RWPE2 (cell line): ENCODE results near the gene ELAC1.

ENCODE experiments used
- ATAC-seq: fragments of 200-7000 bp; cut with Tn5 transposase; 3 replicates; pipeline ENCODE4 v1.9.1; 2021; ENCODE audit warnings: low read depth
- DNase-seq: peaks from one replicate; pipeline ENCODE4 v3.0.0-alpha.2; 2020; ENCODE audit warnings: low spot score
- H3K27ac ChIP-seq: fragments of 450-650 bp; 2 replicates; pipeline ENCODE4 v1.5.1; 2017; ENCODE audit warnings: mild to moderate bottlenecking; ENCODE audit not compliant: poor library complexity, severe bottlenecking
- H3K27me3 ChIP-seq: fragments of 250-450 bp; sonication (Bioruptor Pico); 2 replicates; pipeline ENCODE4 v1.5.1; 2021; ENCODE audit warnings: mild to moderate bottlenecking, moderate library complexity; ENCODE audit not compliant: insufficient read depth, poor library complexity, severe bottlenecking
- H3K36me3 ChIP-seq: fragments of 250-450 bp; sonication (Bioruptor Pico); 2 replicates; pipeline ENCODE4 v1.5.1; 2020; ENCODE audit warnings: low read depth, mild to moderate bottlenecking, moderate library complexity
- H3K4me1 ChIP-seq: fragments of 250-450 bp; sonication (Bioruptor Pico); 2 replicates; pipeline ENCODE4 v1.5.1; 2021; ENCODE audit warnings: mild to moderate bottlenecking, moderate library complexity; ENCODE audit not compliant: insufficient read depth, poor library complexity, severe bottlenecking
- H3K4me3 ChIP-seq: fragments of 250-450 bp; sonication (Bioruptor Pico); 2 replicates; pipeline ENCODE4 v1.5.1; 2021; ENCODE audit warnings: mild to moderate bottlenecking, moderate library complexity; ENCODE audit not compliant: severe bottlenecking
- H3K9me3 ChIP-seq: fragments of 250-450 bp; sonication (Bioruptor Pico); 2 replicates; pipeline ENCODE4 v1.5.1; 2021; ENCODE audit warnings: mild to moderate bottlenecking, moderate library complexity; ENCODE audit not compliant: severe bottlenecking
- TF ChIP-seq, protein P1 (sequence below): fragments of 450-650 bp; IDR thresholded peaks from one replicate; pipeline ENCODE4 v1.5.1; 2017; ENCODE audit warnings: mild to moderate bottlenecking, moderate library complexity; ENCODE audit not compliant: poor library complexity, severe bottlenecking

Gene ELAC1

DNA sequence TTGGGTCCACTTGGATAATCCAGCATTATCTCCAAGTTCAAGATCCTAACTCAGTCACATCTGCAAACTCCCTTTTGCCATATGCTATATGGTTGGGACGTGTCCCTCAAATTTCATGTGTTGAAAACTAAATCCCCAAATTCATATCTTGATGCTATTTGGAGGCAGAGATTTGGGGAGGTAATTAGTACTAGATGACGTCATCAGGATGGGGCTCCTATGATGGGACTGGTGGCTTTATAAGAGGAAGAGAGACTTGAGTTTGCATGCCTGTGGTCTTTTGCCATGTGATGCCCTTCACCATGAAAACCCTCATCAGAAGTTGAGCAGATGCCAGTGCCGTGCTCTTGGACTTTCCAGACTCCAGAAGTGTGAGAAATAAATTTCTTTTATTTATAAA, 45.4 kb downstream of the ELAC1 start:
- no peaks in the 10 kb centered on the region for H3K36me3 ChIP-seq
- no peaks in the 10 kb centered on the region for H3K4me1 ChIP-seq
- no peaks in the 10 kb centered on the region for H3K9me3 ChIP-seq
- TF ChIP-seq, protein P1, sequence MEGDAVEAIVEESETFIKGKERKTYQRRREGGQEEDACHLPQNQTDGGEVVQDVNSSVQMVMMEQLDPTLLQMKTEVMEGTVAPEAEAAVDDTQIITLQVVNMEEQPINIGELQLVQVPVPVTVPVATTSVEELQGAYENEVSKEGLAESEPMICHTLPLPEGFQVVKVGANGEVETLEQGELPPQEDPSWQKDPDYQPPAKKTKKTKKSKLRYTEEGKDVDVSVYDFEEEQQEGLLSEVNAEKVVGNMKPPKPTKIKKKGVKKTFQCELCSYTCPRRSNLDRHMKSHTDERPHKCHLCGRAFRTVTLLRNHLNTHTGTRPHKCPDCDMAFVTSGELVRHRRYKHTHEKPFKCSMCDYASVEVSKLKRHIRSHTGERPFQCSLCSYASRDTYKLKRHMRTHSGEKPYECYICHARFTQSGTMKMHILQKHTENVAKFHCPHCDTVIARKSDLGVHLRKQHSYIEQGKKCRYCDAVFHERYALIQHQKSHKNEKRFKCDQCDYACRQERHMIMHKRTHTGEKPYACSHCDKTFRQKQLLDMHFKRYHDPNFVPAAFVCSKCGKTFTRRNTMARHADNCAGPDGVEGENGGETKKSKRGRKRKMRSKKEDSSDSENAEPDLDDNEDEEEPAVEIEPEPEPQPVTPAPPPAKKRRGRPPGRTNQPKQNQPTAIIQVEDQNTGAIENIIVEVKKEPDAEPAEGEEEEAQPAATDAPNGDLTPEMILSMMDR = no peak
- no peak overlapping the region for H3K27ac ChIP-seq
- no peak for ATAC-seq
- H3K4me3 ChIP-seq = no peak overlapping the region
- no peaks in the 10 kb centered on the region for H3K27me3 ChIP-seq
- DNase-seq = no peak

DNA sequence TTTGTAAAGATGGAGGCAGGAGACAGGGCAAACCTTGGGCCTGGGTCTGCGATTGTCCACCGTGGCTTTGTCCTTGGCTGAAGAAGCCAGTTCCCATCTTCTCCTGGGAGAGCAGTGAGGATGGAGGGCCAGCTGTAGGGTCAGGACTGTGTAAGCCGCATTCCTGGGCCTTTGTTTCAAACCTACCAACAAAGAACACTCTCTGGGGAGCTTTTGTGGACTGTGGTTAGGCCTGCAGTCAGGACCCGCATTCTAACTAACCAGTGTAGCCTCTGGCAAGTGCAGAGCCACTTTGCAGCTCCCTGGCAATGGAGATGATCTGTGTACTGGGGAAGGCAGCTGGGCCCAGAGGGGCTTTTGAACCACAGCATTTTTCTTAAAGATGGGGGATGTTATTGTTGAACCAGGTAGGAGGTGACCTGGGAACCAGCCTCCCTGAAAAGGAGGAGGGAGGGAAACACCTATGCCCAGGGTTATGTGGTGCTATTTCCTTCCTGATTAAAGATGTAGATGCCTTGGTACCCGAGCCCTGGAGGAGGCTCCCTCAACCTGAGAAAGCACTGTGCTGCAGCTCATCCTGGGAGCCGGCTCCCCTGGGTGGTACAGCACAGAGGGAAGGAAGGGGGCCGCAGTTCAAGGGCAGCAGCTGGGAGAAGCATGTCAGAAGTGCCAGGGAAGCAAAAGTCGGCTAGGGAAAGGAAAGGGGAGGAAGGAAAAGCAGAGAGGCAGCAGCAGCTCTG, 49.5 kb downstream of the ELAC1 start:
- DNase-seq (no peak), ATAC-seq (no peak)
- H3K27ac ChIP-seq = no peak overlapping the region
- H3K4me1 ChIP-seq = no peaks in the 10 kb centered on the region
- no peak overlapping the region for H3K4me3 ChIP-seq
- no peaks in the 10 kb centered on the region for H3K27me3 ChIP-seq
- TF ChIP-seq, protein P1 = no peak
- no peaks in the 10 kb centered on the region for H3K9me3 ChIP-seq
- no peaks in the 10 kb centered on the region for H3K36me3 ChIP-seq

DNA sequence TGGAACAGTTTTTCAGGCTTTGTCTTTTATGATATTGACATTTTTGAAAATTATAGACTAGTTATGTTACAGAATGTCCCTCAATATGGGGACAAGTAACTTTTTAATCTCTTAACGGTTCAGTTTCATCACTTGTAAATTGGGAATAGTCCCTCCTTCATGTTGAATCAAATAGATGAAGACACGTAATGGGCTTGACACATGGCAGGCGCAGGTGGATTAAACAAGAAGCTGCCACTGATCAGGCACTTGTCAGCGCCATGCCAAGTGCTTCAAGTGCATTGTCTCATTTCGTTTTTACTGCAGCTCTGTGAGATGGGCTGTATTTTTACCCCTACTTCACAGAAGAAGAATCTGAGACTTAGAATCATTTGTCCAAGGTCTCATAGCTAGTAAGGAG, 52.7 kb downstream of the ELAC1 start:
- TF ChIP-seq, protein P1 = no peak

DNA sequence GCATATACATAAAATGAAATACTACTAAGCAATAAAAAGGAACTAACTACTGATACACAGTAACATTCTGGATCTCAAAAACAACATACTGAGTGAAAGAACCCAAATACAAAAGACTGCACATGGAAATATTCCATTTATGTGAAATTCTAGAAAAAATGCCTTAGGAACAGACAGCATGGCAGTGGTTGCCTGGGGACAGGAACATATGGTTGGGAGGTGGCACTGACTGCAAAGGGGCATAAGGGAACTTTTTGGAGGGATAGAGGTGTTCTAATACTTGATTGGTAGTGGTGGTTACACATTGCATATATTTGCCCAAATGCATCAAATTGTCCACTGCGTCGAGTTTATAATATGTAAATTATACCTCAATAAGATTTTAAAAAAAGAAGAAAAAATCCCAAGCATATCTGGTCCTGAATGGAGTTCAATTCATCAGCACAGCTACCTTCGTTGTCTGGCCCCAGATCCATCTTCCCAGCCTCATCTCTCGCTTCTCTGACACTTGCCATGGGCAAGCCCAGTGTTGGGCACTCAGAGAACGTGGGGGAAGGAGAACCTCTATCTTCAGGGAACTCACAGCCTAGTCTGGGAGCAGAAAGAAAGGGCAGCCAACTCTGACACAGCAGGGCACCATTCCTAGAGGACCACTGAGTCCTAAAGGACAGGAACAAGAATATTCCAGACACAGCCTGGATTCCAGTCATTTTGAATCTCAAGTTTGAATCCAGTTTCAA, 53.6 kb downstream of the ELAC1 start:
- Histone ChIP-seq H3K36me3 (no peaks in the 10 kb centered on the region; the same call in 1 of the 2 replicates), H3K27me3 (no peaks in the 10 kb centered on the region), H3K4me3 (no peak overlapping the region), H3K27ac (no peak overlapping the region), H3K4me1 (no peaks in the 10 kb centered on the region), H3K9me3 (no peaks in the 10 kb centered on the region)
- DNase-seq (no peak), ATAC-seq (no peak)
- TF ChIP-seq, protein P1 = no peak

More for the DNA sequence above, 52.7 kb downstream of the ELAC1 start:
- H3K9me3 ChIP-seq = no peaks in the 10 kb centered on the region
- H3K27me3 ChIP-seq = no peaks in the 10 kb centered on the region
- H3K27ac ChIP-seq = no peak overlapping the region
- no peaks in the 10 kb centered on the region for H3K4me1 ChIP-seq
- H3K4me3 ChIP-seq = no peak overlapping the region
- no peak for ATAC-seq
- no peaks in the 10 kb centered on the region; the same call in 1 of the 2 replicates for H3K36me3 ChIP-seq
- no peak for DNase-seq
